Inflammatory macrophage (primary cell): Measurements from ENCODE around the gene PCBP2.

ENCODE experiments used
- DNase-seq, 2 donors: peaks; one replicate each; pipeline ENCODE4 v3.0.0-alpha.2; 2020 to 2022

PCBP2 gene

DNA sequence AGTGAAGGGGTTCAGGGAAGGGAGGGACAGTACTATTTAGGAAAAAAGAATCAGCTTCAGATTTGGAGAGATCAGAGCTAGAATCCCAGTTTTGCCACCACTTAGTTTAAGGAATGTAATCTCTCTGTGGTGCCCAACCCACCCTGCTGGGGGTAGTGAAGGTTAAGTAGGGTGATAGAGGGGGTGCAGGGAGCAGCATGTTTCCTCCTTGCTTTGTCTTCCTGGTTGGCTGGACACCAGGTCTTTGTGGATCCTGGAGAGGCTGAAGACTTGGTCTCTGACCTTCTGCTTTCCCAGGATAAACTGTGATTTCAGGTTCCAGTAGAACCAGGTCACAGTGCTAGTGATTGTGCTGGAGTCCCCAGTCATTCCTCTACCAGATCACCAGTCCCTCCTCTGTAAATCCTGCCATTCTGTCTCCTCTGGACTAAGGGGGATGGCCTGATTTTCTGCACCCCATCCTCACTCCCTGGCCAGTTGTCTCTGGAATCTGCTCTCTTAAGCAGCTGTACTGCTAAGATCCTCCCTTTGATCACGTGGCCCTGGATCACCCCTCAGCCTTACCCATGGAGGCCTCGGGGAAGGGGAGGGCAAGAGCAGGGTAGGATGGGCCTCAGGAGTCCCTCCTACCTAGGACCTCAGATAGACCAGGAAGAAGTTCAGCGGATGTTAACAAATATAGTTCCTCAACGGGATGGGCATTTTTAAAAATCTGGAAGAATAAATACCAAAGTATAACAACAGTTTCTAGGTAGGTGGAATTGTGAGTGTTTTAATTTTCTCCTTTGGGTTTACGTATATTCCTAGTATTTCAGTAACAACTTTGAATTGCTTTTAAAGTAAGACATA lies 44.2 kb downstream of the PCBP2 start:
- DNase-seq: peak; percentile 61 to 71

DNA sequence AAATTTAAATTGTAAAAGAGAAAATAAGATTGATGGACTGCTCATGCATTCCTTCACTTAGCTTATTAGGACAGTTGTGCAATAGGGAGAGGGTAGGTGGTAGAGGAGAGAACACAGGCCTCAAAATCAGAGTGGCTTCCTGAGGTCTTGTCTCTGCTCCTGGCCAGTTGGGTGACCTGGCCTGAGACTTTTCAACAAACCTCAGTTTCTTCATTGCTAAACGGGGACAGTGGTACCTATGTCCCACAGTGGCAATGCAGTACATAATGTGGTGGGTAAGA lies 44.8 kb downstream of the PCBP2 start:
- no peak for DNase-seq

DNA sequence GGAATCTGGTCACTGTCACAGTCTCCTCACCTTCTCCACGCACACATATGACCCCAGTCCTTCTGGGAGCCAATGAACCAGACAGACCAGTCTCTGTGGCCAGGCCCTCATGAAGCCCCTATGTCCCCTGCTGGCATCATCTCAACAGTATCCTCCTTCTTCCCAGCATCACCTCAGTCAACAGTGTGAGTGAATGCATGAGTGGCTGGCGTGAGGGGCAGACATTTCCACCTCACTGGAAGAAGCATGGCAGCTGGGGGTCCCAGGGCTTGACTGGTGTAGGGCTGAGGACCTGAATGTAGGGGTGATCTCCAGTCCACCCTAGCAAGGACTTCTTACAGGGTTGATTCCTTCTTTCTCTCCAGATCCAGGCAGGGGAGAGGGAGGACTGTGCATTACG lies 45.6 kb downstream of the PCBP2 start:
- DNase-seq: no peak

- DNase-seq: no peak
These were observed 46.3 kb downstream of the PCBP2 start for GRCh38 chr12:53498235-53498630.

GRCh38 chr12:53499266-53500141 lies 47.6 kb downstream of the PCBP2 start, which contains the start of gene MAP3K12:
MAP3K12 (minus strand) TSS chr12:53499458; CDS start chr12:53487391, 12,067 bp downstream.
- peak; percentile 30 to 40 for DNase-seq

DNA sequence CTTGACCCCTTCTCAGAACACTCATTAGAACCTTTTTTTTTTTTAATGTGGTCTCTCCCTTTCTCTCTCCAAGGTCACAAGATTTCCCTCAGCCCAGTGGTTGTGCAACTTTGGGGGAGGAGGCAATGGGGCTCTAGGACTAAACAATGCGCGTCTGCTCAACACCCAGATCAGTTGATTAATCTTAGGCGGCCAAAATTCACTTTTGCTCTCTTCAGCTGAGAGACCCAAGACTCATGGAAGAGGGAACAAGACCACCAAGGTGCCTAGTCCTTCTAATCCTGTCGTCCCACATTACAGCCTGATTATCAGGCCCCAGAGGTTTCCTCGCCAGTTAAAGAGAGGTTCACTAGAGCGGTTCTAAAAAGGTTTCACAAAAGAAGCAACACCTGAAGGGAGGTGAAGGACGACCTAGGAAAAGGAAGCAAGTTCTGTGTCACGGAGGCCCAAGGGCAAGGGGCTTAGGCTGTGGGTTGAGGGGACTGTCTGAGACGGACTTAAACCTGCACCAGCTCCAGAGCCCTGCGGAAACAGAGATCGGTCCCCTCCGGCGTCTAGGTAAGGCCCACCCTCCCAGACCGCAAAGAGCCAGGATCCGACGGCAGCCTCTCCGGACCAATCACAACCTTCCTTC lies 48.4 kb downstream of the PCBP2 start:
- peak; percentile 86 to 89 for DNase-seq

DNA sequence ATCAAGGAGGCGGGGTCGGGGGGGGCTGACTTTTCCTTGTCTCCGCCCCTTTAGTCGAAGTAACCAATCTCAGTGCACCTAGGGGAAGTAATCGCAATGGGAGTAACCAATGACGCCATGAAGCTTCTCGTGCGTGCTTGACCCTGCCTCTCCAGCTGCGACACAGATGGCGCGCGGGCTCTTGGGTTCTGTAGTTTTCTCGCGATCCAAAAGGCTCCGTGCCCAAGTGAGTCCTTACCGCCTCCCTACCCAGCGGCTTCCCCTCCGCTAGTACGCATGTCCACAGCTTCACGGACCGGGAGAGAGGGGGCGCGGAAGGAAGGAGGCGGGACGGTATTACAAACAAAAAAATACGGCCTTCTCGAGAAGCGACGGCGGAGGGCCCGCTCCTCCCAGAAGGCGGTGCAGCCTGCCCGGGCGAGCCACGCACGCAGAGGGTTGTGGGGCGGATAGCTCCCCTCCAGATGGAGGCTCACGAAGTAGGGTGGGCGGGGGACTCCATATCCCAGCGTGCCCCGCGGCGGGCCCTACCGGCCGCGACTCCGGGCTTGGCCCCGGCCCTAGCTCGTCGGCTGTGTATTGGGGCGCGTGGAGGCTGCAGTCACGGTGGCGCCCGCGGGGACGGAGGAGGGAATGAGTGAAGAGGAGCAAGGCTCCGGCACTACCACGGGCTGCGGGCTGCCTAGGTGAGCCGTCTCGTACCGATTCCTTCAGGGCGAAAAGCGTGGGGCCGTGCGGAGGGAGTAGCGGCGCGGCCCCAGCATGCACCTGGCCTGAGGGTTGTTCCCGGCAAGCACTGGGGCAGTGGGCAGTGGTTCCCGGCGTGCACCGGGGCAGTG lies 49.1 kb downstream of the PCBP2 start, which contains the start of gene TARBP2:
Gene TARBP2, plus strand, starts transcription at position 508 of the 839 bp plus-strand sequence. Its CDS starts 126 bp downstream, at position 634.
- peak; percentile 99 for DNase-seq

DNA sequence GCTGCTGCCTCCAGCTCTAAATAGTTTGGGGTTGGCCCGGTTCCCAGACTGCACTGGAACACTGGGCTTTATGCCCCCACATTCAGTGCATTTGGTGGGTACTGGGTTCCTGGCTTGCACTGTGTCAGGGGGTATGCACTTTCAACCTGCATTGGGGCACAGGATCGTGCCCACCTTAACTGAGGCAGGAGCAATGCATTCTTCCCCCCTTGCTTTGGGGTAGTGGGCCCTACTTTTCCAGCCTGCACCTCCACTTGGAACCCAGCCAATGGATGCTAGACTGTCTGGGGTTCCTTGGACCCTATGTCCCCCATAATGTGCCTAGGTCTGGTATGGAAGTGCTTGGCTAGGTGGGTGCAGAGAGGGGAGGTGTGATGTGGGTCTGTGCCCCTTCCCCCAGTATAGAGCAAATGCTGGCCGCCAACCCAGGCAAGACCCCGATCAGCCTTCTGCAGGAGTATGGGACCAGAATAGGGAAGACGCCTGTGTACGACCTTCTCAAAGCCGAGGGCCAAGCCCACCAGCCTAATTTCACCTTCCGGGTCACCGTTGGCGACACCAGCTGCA lies 49.8 kb downstream of the PCBP2 start:
- no peak for DNase-seq

- no peak for DNase-seq
These were observed 50.4 kb downstream of the PCBP2 start for GRCh38 chr12:53502331-53502730.

- no peak for DNase-seq
These were observed 51.3 kb downstream of the PCBP2 start for GRCh38 chr12:53502983-53503728.

- DNase-seq: no peak
These were observed 52.4 kb downstream of the PCBP2 start for GRCh38 chr12:53504004-53504920.

DNA sequence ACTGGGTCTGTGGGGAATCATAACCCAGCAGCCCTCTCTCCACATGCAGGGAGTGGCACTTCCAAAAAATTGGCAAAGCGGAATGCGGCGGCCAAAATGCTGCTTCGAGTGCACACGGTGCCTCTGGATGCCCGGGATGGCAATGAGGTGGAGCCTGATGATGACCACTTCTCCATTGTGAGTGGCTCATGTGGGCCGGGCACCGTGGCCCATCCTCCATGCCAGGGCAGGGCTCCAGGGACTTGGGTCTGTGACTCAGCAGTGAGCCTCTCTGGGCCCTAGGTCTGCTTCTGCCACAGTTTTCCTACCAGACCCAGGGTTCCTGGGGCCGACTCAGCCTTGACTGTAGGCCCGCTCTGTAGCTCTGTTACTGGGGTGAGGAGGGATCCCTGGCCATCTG lies 53.2 kb downstream of the PCBP2 start:
- DNase-seq: peak in 1 of 2 donors; percentile 16

- no peak for DNase-seq
These were observed 53.9 kb downstream of the PCBP2 start for GRCh38 chr12:53505555-53506449.

DNA sequence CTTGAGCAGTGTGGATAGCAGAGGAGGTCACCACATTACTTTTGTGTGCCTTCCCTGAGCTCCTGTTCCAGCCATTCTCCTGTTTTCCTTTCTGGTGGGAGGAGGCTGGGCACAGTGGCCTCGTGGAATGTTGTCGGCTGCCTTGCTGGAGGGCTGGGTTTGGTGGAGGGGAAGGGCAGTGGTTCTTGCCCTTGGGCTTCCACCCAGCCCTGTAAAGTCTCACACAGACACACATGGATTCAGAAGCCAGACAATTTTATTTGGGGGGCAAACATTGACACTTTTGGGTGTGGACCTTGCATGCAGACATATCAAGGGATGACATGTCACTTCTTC lies 54.5 kb downstream of the PCBP2 start:
- no peak for DNase-seq

- DNase-seq: no peak
These were observed 55.1 kb downstream of the PCBP2 start, which contains the start of gene NPFF for GRCh38 chr12:53506881-53507602. NPFF (minus strand) TSS chr12:53507484; CDS start chr12:53507474, 10 bp downstream.

- no peak for DNase-seq
These were observed 55.6 kb downstream of the PCBP2 start for GRCh38 chr12:53507603-53507885.

DNA sequence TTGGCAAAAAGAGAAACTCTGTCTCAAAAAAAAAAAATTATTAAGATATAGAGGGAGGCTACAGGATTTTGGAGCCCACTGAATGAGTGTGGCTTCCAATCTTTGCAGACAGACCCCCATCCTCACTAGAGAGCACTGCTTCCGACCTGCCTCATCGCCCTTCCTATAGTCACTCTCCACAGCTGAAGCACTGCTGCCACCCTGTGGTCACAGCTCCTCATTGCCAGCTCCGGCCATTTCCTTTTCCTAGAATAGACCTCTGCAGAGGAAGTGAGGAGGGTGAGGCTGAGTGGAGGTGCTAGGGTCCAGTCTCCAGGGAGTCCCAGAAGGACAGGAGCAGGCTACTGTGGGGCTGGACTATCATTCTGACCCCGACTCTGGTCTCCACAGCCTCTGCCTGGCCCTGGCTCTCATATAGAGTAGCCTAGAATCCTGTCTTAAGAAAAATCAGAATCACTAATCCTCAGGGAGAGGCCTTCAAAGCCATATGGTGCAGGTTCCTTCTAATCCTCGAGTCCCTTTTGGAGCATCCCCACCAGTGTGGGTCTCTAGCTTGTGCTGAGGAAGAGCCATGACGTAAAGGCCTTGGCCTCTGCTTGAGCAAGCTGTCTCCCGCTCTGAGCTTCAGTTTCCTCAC lies 56.8 kb downstream of the PCBP2 start:
- peak; percentile 86 to 93 for DNase-seq
